ENCODE data around the gene KCNJ15. TPM values are rescaled to one million over a fixed set of nuclear protein-coding genes. Genes with fewer than 3 reads are reported as not detected.

The KCNJ15 gene
- total RNA-seq, 1 donor from 2014 or later = not detected

GRCh38 chr21:38301321-38302214 is 44.8 kb downstream of the KCNJ15 start:
- DNase-seq = no peak
- H3K4me3 Mint-ChIP-seq (ENCODE audit: unreplicated experiment) = no peak overlapping the region
- H3K36me3 Mint-ChIP-seq (ENCODE audit: unreplicated experiment) = no peaks in the 10 kb centered on the region
- H3K27ac Mint-ChIP-seq (ENCODE audit: unreplicated experiment) = no peak overlapping the region
- H3K4me1 Mint-ChIP-seq (ENCODE audit: low read depth, unreplicated experiment) = no peaks in the 10 kb centered on the region
- no peaks in the 10 kb centered on the region for H3K9me3 Mint-ChIP-seq (ENCODE audit: unreplicated experiment)
- peaks cover 3% of the 10 kb centered on the region for H3K27me3 Mint-ChIP-seq (ENCODE audit: unreplicated experiment)
- TF ChIP-seq CTCF (IDR thresholded peaks at IDR 0.05; ENCODE audit: partially characterized antibody, unreplicated experiment) = no peak

- H3K27ac Mint-ChIP-seq (ENCODE audit: unreplicated experiment) = no peak overlapping the region
- no peaks in the 10 kb centered on the region for H3K36me3 Mint-ChIP-seq (ENCODE audit: unreplicated experiment)
- DNase-seq = no peak
- TF ChIP-seq CTCF (IDR thresholded peaks at IDR 0.05; ENCODE audit: partially characterized antibody, unreplicated experiment) = no peak
- no peak overlapping the region for H3K4me3 Mint-ChIP-seq (ENCODE audit: unreplicated experiment)
- H3K4me1 Mint-ChIP-seq (ENCODE audit: low read depth, unreplicated experiment) = no peaks in the 10 kb centered on the region
- H3K27me3 Mint-ChIP-seq (ENCODE audit: unreplicated experiment) = peaks cover 3% of the 10 kb centered on the region
- no peaks in the 10 kb centered on the region for H3K9me3 Mint-ChIP-seq (ENCODE audit: unreplicated experiment)
Measured at GRCh38 chr21:38303300-38303699, 46.5 kb downstream of the KCNJ15 start.

- H3K27ac Mint-ChIP-seq (ENCODE audit: unreplicated experiment) = no peak overlapping the region
- H3K4me1 Mint-ChIP-seq (ENCODE audit: low read depth, unreplicated experiment) = no peaks in the 10 kb centered on the region
- TF ChIP-seq CTCF (IDR thresholded peaks at IDR 0.05; ENCODE audit: partially characterized antibody, unreplicated experiment) = no peak
- no peaks in the 10 kb centered on the region for H3K36me3 Mint-ChIP-seq (ENCODE audit: unreplicated experiment)
- DNase-seq = no peak
- no peaks in the 10 kb centered on the region for H3K9me3 Mint-ChIP-seq (ENCODE audit: unreplicated experiment)
- H3K4me3 Mint-ChIP-seq (ENCODE audit: unreplicated experiment) = no peak overlapping the region
- H3K27me3 Mint-ChIP-seq (ENCODE audit: unreplicated experiment) = peaks cover 3% of the 10 kb centered on the region
Measured at GRCh38 chr21:38306433-38307141, 49.8 kb downstream of the KCNJ15 start.

DNA sequence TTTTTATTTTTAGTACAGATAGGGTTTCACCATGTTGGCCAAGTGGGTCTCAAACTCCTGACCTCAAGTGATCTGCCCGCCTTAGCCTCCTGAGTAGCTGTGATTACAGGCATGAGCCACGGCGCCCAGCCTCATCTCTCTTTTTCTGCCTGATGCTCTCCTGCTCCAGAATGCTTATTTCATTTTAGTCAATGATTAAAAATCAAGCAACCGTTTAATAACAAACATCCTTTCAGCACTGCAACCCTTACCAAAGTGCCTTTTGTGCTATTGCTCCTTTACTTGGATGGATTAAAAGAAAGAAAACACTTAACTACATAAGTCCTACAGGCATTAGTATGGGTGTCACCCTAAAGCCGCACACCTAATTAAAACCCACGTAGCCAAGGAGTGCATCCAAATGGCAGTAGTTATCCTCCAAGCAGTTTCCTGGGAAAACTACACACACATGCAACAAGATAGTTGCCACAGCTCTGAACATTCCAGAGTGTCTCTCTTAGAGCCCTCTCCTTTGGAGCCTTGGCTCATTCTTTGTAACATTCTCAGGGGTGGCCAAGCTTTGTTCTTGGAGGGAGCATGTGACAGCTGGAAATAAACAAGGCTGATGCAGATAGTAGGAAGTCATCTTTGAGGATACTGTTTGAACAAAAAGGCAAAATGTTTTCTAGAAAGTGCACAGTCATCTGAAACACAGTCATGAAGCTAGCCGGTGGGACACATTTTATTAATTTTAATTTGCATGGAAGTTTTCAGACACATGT is 51.2 kb downstream of the KCNJ15 start:
- Mint-ChIP-seq H3K27ac (ENCODE audit: unreplicated experiment) (no peak overlapping the region), H3K27me3 (ENCODE audit: unreplicated experiment) (no peaks in the 10 kb centered on the region), H3K36me3 (ENCODE audit: unreplicated experiment) (no peaks in the 10 kb centered on the region), H3K4me3 (ENCODE audit: unreplicated experiment) (no peak overlapping the region), H3K4me1 (ENCODE audit: low read depth, unreplicated experiment) (no peaks in the 10 kb centered on the region), H3K9me3 (ENCODE audit: unreplicated experiment) (no peaks in the 10 kb centered on the region)
- DNase-seq = no peak
- no peak for TF ChIP-seq CTCF (IDR thresholded peaks at IDR 0.05; ENCODE audit: partially characterized antibody, unreplicated experiment)
